Activated naive CD8-positive, alpha-beta T cell treated with anti-CD3 and anti-CD28 coated beads, Interleukin-2, amount 10 ng/mL, durations not matched to agents 7 days and 5 days (primary cell): Measurements from ENCODE around the gene HYDIN. TPM values are rescaled to one million over a fixed set of nuclear protein-coding genes. Genes with fewer than 3 reads are reported as not detected.
"Not testable (repeated sequence)": the region's sequence is repeated elsewhere in the genome, so short reads cannot be mapped to it uniquely, and the experiment has no call there.

Experiments
- ATAC-seq: fragments of 150-1000 bp; cut with Tn5 transposase; one replicate; pipeline ENCODE4 v1.10.0; 2021; ENCODE audit warnings: low read depth, moderate library complexity
- POLR2A ChIA-PET: fragments of 350-600 bp; sonication (Branson Sonifier 250); formaldehyde crosslinking; loops from one replicate; lab custom pipeline; 2021; ENCODE audit warnings: antibody characterized with exemption; lab: Charles Lee
- DNase-seq: peaks from one replicate; pipeline ENCODE4 v3.0.0; 2021
- H3K27ac Mint-ChIP-seq: one replicate; pipeline ENCODE4 v1.8.0; 2022; ENCODE audit warnings: mild to moderate bottlenecking, mixed read lengths
- H3K27me3 Mint-ChIP-seq: one replicate; pipeline ENCODE4 v1.8.0; 2022; ENCODE audit warnings: mild to moderate bottlenecking, moderate library complexity, mixed read lengths
- H3K36me3 Mint-ChIP-seq: one replicate; pipeline ENCODE4 v1.8.0; 2021; ENCODE audit warnings: mild to moderate bottlenecking, mixed read lengths
- H3K4me1 Mint-ChIP-seq: one replicate; pipeline ENCODE4 v1.8.0; 2021; ENCODE audit warnings: mixed read lengths
- H3K4me3 Mint-ChIP-seq: one replicate; pipeline ENCODE4 v1.8.0; 2022; ENCODE audit warnings: mild to moderate bottlenecking, moderate library complexity, mixed read lengths
- H3K9me3 Mint-ChIP-seq: one replicate; pipeline ENCODE4 v1.8.0; 2021; ENCODE audit warnings: mixed read lengths
- total RNA-seq, 2 experiments: library from RNA; stranded (reverse); gene quantifications; one replicate each; pipeline ENCODE4 v1.2.3, GENCODE V29; 2021

The HYDIN gene
- total RNA-seq, 2 experiments from 2014 or later, result not detected

- H3K36me3 Mint-ChIP-seq, H3K27me3 Mint-ChIP-seq, DNase-seq, H3K4me3 Mint-ChIP-seq, H3K27ac Mint-ChIP-seq, POLR2A ChIA-PET, ATAC-seq, H3K9me3 Mint-ChIP-seq, H3K4me1 Mint-ChIP-seq: not testable (repeated sequence)
Observed at GRCh38 chr16:71151654-71152053, 78.9 kb downstream of the HYDIN start.

GRCh38 chr16:71143246-71143645 is 87.3 kb downstream of the HYDIN start:
- ATAC-seq, result not testable (repeated sequence)

GRCh38 chr16:71110565-71110964 is 120.0 kb downstream of the HYDIN start:
- H3K9me3 Mint-ChIP-seq, POLR2A ChIA-PET, H3K27me3 Mint-ChIP-seq, H3K4me1 Mint-ChIP-seq, H3K36me3 Mint-ChIP-seq, ATAC-seq, H3K27ac Mint-ChIP-seq, DNase-seq, H3K4me3 Mint-ChIP-seq: not testable (repeated sequence)

More at GRCh38 chr16:71143246-71143645, 87.3 kb downstream of the HYDIN start:
- POLR2A ChIA-PET, H3K4me1 Mint-ChIP-seq, H3K27ac Mint-ChIP-seq, H3K9me3 Mint-ChIP-seq, H3K27me3 Mint-ChIP-seq, H3K36me3 Mint-ChIP-seq, DNase-seq, H3K4me3 Mint-ChIP-seq: not testable (repeated sequence)

DNA sequence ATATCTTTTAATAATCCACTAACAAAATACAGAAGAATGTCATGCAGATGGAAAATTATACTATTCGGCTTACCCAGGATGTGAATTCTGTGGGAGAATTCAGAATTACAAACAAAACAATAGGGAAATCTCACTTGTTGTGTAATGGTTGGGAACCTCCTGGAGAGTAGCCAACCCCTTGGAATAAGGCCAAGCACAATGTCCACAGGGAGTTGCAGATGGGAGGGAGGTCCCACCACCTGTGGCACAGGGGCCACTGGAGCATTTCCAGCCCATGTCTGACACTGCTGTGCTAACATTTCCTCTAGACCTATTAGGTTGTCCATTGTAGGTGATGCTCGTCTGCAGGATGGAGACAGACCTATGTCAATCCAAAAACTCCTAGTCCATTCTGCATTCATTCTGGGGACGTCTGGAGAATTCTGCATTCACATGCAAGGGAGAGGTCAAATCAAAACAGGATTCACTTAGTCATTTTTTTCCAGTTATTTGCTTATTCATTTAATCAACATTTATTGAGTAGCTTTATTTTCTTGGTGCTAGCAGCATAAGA is 120.8 kb downstream of the HYDIN start:
- H3K9me3 Mint-ChIP-seq, DNase-seq, H3K4me3 Mint-ChIP-seq, POLR2A ChIA-PET, H3K4me1 Mint-ChIP-seq, ATAC-seq, H3K36me3 Mint-ChIP-seq, H3K27me3 Mint-ChIP-seq, H3K27ac Mint-ChIP-seq: not testable (repeated sequence)

DNA sequence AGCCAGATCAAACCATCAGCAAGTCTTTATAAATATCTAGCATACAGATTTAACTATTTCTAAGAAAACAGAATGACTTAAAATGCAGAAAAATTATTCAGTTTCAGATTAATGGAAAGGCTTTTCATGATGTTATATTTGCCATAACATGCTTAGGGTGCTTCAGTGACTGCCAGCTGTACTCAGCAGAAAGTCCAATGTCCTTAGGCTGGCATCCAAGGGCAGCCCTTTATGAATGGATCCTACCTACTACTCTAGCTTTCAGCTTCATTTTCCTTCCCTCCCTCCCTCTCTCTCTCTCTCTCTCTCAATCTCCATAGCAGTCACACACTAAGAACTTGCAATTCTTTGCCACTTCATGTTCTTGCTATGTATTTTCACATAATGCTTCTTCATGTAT is 124.6 kb downstream of the HYDIN start:
- H3K36me3 Mint-ChIP-seq, H3K27ac Mint-ChIP-seq, H3K4me3 Mint-ChIP-seq, DNase-seq, ATAC-seq, H3K27me3 Mint-ChIP-seq, H3K9me3 Mint-ChIP-seq, H3K4me1 Mint-ChIP-seq, POLR2A ChIA-PET: not testable (repeated sequence)

DNA sequence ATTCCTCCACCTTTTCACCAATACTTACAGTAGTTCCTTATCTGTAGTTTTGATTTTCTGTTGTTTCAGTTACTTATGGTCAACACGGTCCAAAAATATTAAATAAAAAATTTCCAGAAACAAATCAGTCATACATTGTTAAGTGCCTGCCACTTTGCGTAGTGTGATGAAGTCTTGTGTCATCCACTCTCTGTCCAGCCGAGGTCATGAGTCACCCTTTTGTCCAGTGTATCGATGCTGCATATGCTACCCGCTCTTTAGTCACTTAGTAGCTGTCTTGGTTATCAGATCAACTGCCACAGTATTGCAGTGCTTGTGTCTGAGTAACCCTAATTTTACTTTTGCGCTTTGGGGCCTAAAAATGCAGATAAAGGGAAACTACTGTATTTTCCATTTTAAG is 146.9 kb downstream of the HYDIN start:
- H3K27me3 Mint-ChIP-seq, ATAC-seq, POLR2A ChIA-PET, DNase-seq, H3K4me3 Mint-ChIP-seq, H3K36me3 Mint-ChIP-seq, H3K9me3 Mint-ChIP-seq, H3K4me1 Mint-ChIP-seq, H3K27ac Mint-ChIP-seq: not testable (repeated sequence)

DNA sequence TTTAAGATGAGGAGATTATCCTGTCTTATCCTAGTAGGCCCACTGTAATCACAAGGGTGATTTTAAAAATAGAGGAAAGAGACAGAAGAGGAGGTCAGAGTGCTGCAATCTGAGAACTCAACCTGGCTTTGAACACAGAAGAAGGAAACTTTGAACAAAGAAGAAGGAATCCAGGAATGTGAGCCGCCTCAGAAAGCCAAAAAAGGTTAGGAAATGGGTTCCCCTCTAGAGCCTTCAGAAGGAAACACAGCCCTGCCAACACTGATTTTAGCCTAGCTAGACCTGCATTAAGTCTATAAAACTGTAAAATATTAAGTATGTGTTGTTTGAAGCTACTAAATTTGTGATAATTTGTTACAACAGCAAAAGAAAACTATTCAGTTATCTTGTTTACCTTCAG is 149.7 kb downstream of the HYDIN start:
- H3K27me3 Mint-ChIP-seq, H3K36me3 Mint-ChIP-seq, DNase-seq, H3K9me3 Mint-ChIP-seq, H3K4me1 Mint-ChIP-seq, H3K4me3 Mint-ChIP-seq, POLR2A ChIA-PET, H3K27ac Mint-ChIP-seq, ATAC-seq: not testable (repeated sequence)

DNA sequence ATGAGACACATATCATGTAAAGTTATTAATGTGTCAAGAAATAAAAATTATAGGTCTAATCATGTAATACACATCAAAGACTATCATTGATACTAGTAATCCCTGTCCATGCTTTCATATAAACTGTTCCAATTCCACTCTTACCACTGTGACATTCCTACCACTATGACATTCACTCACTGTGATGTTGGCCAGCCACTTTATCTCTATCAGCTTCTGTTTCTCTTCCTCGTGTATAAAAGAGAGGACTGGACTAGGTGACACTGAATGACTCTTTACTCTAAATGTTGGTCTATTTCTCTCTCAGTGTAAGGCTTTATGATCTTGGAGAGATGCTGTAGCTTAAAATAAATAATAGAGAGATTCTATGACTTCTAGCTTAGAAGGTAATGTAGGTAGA is 150.3 kb downstream of the HYDIN start:
- POLR2A ChIA-PET, H3K36me3 Mint-ChIP-seq, H3K4me3 Mint-ChIP-seq, H3K27ac Mint-ChIP-seq, ATAC-seq, DNase-seq, H3K27me3 Mint-ChIP-seq, H3K9me3 Mint-ChIP-seq, H3K4me1 Mint-ChIP-seq: not testable (repeated sequence)

- ATAC-seq, H3K4me3 Mint-ChIP-seq, H3K27ac Mint-ChIP-seq, POLR2A ChIA-PET, DNase-seq, H3K9me3 Mint-ChIP-seq, H3K36me3 Mint-ChIP-seq, H3K27me3 Mint-ChIP-seq, H3K4me1 Mint-ChIP-seq: not testable (repeated sequence)
Observed at GRCh38 chr16:71070651-71071050, 159.9 kb downstream of the HYDIN start.

- DNase-seq, H3K36me3 Mint-ChIP-seq, ATAC-seq, H3K27me3 Mint-ChIP-seq, H3K4me3 Mint-ChIP-seq, H3K9me3 Mint-ChIP-seq, H3K4me1 Mint-ChIP-seq, H3K27ac Mint-ChIP-seq, POLR2A ChIA-PET: not testable (repeated sequence)
Observed at GRCh38 chr16:71069842-71070241, 160.7 kb downstream of the HYDIN start.

DNA sequence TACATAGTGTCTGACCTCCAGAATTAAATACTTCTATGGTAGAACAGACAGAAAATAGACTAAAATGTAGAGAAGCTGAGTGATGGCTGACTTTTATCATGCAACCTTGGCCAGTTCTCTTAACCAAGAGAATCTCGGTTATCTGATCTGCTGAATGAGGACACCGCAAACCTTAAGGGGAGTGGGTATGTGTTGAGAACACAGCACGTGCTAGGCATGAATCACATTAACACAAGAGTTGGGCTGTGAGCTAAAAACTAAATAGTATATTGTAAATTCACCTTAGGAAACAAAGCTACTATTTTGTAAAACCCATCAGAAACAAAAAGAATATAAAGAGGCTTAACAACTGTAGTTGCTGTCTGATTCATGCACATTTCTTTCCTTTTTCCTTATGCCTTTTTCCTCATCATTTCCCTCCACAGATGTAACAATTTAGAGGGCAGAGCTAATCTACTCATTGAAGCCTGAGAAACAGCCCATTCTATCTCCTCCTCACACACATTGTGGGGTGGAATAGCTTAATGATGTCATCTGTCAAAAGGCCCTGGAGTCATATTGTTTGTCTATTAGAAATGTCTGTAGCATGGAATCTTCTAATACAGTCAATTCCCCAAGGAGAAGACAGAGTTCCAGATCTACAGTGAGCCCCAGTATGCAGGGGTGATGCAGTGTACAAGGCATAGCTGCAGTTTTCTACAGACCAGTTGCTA is 176.5 kb downstream of the HYDIN start:
- H3K4me3 Mint-ChIP-seq, H3K4me1 Mint-ChIP-seq, H3K27ac Mint-ChIP-seq, H3K9me3 Mint-ChIP-seq, H3K27me3 Mint-ChIP-seq, H3K36me3 Mint-ChIP-seq, ATAC-seq, POLR2A ChIA-PET, DNase-seq: not testable (repeated sequence)

DNA sequence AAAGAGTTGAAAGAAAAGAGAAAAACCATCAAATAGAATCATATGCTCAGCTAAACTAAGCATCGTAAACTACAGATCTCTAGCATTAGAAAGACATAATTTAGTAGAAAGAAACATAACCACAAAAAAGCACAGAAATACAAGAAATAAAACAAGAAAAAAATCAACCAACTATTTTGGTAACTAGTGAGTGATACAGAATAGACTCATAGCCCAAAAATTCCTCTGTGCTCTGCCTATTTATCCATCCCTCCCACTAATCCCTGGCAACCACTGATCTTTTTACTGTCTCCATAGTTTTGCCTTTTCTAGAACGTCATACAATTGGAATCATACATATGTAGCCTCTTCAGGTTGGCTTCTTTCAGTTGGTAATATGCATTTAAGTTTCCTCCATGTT is 180.2 kb downstream of the HYDIN start:
- ATAC-seq, H3K4me1 Mint-ChIP-seq, H3K27me3 Mint-ChIP-seq, H3K9me3 Mint-ChIP-seq, H3K27ac Mint-ChIP-seq, H3K4me3 Mint-ChIP-seq, POLR2A ChIA-PET, DNase-seq, H3K36me3 Mint-ChIP-seq: not testable (repeated sequence)

- H3K27me3 Mint-ChIP-seq, H3K4me1 Mint-ChIP-seq, POLR2A ChIA-PET, ATAC-seq, H3K27ac Mint-ChIP-seq, H3K9me3 Mint-ChIP-seq, DNase-seq, H3K4me3 Mint-ChIP-seq, H3K36me3 Mint-ChIP-seq: not testable (repeated sequence)
Observed at GRCh38 chr16:71039368-71040111, 191.0 kb downstream of the HYDIN start.

- H3K4me1 Mint-ChIP-seq, POLR2A ChIA-PET, H3K9me3 Mint-ChIP-seq, H3K36me3 Mint-ChIP-seq, H3K27ac Mint-ChIP-seq, H3K4me3 Mint-ChIP-seq, H3K27me3 Mint-ChIP-seq, ATAC-seq, DNase-seq: not testable (repeated sequence)
Observed at GRCh38 chr16:71038421-71038820, 192.1 kb downstream of the HYDIN start.
